Vagina (tissue), 2 donors: ENCODE measurements around the gene TRIM56. TPM values are rescaled to one million over a fixed set of nuclear protein-coding genes. Genes with fewer than 3 reads are reported as not detected.

Experiments used
- DNase-seq, 2 donors: peaks; one replicate each; pipeline ENCODE4 v3.0.0-alpha.2; 2017; ENCODE audit errors: extremely low spot score in 2 of 2
- H3K27ac ChIP-seq: fragments of 200-600 bp; sonication (generic); one replicate; pipeline ENCODE4 v1.5.1; 2019
- H3K27me3 ChIP-seq: fragments of 200-600 bp; sonication (generic); one replicate; pipeline ENCODE4 v1.5.1; 2019
- H3K36me3 ChIP-seq, 2 donors: fragments of 200-600 bp; sonication (generic); one replicate each; pipeline ENCODE4 v1.5.1; 2017 to 2019
- H3K4me1 ChIP-seq: fragments of 200-600 bp; sonication (generic); one replicate; pipeline ENCODE4 v1.5.1; 2019
- H3K4me3 ChIP-seq, 2 donors: fragments of 200-600 bp; sonication (generic); 1 replicate in 1 of 2; 2 replicates in 1 of 2; pipeline ENCODE4 v1.5.1; 2016 to 2019
- H3K9me3 ChIP-seq: fragments of 200-600 bp; sonication (generic); one replicate; pipeline ENCODE4 v1.5.1; 2019
- CTCF ChIP-seq, 3 experiments: fragments of 450-650 bp in 2 of 3; fragments of 200-600 bp in 1 of 3; sonication (generic) in 1 of 3; IDR thresholded peaks; one replicate each; pipeline ENCODE4 v1.5.1; 2017 to 2019; ENCODE audit warnings: antibody characterized with exemption in 3 of 3, mild to moderate bottlenecking in 2 of 3, moderate library complexity in 2 of 3
- POLR2A ChIP-seq, 2 donors: fragments of 450-650 bp; IDR thresholded peaks; one replicate each; pipeline ENCODE4 v1.6.1; 2017; ENCODE audit warnings: antibody characterized with exemption in 2 of 2, mild to moderate bottlenecking in 2 of 2, moderate library complexity in 2 of 2
- POLR2AphosphoS5 ChIP-seq, 2 donors: sonication (generic); formaldehyde crosslinking; IDR thresholded peaks; one replicate each; pipeline ENCODE4 v1.9.0; 2017; ENCODE audit warnings: antibody characterized with exemption in 2 of 2, mild to moderate bottlenecking in 2 of 2, low read depth in 1 of 2; ENCODE audit not compliant: insufficient read depth in 1 of 2
- intact Hi-C: fragments of 100-400 bp; cut with DNase I; formaldehyde crosslinking; loops from one replicate; pipeline ENCODE4 v1.15.1; 2023
- total RNA-seq: library from RNA; depleted of rRNA; stranded (reverse); fragments of >200 nt; gene quantifications from one replicate; pipeline ENCODE4 v1.2.3, GENCODE V29; 2016

Gene TRIM56
- total RNA-seq, 1 donor from 2014 or later = 19.4 TPM

GRCh38 chr7:101114492-101114891 lies 29.2 kb downstream of the TRIM56 start:
- intact Hi-C loops = no loop called here
- Histone ChIP-seq H3K36me3 (no peaks in the 10 kb centered on the region), H3K4me1 (peaks cover 8% of the 10 kb centered on the region), H3K27me3 (no peaks in the 10 kb centered on the region), H3K4me3 (no peak overlapping the region), H3K27ac (peak overlapping the region; percentile 6), H3K9me3 (no peaks in the 10 kb centered on the region)
- no peak for DNase-seq
- TF ChIP-seq CTCF (IDR thresholded peaks at IDR 0.05) (no peak), POLR2A (IDR thresholded peaks at IDR 0.05) (no peak), POLR2AphosphoS5 (IDR thresholded peaks at IDR 0.05; ENCODE audit: insufficient read depth in 1 of 2, low read depth in 1 of 2) (no peak)

GRCh38 chr7:101115215-101115614 lies 29.9 kb downstream of the TRIM56 start:
- Histone ChIP-seq H3K4me1 (peaks cover 8% of the 10 kb centered on the region), H3K36me3 (no peaks in the 10 kb centered on the region), H3K27me3 (no peaks in the 10 kb centered on the region), H3K4me3 (no peak overlapping the region), H3K9me3 (no peaks in the 10 kb centered on the region), H3K27ac (no peak overlapping the region)
- TF ChIP-seq CTCF (IDR thresholded peaks at IDR 0.05) (no peak), POLR2AphosphoS5 (IDR thresholded peaks at IDR 0.05; ENCODE audit: insufficient read depth in 1 of 2, low read depth in 1 of 2) (no peak), POLR2A (IDR thresholded peaks at IDR 0.05) (no peak)
- intact Hi-C loops = no loop called here
- DNase-seq = no peak

GRCh38 chr7:101116898-101117297 lies 31.6 kb downstream of the TRIM56 start:
- Histone ChIP-seq H3K9me3 (no peaks in the 10 kb centered on the region), H3K4me1 (peaks cover 15% of the 10 kb centered on the region), H3K4me3 (no peak overlapping the region), H3K27ac (peak overlapping the region; percentile 39), H3K36me3 (no peaks in the 10 kb centered on the region), H3K27me3 (no peaks in the 10 kb centered on the region)
- TF ChIP-seq POLR2A (IDR thresholded peaks at IDR 0.05) (no peak), POLR2AphosphoS5 (IDR thresholded peaks at IDR 0.05; ENCODE audit: insufficient read depth in 1 of 2, low read depth in 1 of 2) (no peak), CTCF (IDR thresholded peaks at IDR 0.05) (no peak)
- intact Hi-C loops = no loop called here
- no peak for DNase-seq

GRCh38 chr7:101118856-101119255 lies 33.6 kb downstream of the TRIM56 start:
- intact Hi-C loops = no loop called here

More at GRCh38 chr7:101118856-101119255, 33.6 kb downstream of the TRIM56 start:
- H3K9me3 ChIP-seq = no peaks in the 10 kb centered on the region
- no peak for DNase-seq
- H3K4me1 ChIP-seq = peaks cover 28% of the 10 kb centered on the region
- H3K4me3 ChIP-seq = no peak overlapping the region
- H3K27me3 ChIP-seq = no peaks in the 10 kb centered on the region
- no peaks in the 10 kb centered on the region for H3K36me3 ChIP-seq
- peak overlapping the region; percentile 45 for H3K27ac ChIP-seq
- no peak for TF ChIP-seq CTCF (IDR thresholded peaks at IDR 0.05)
- no peak for TF ChIP-seq POLR2AphosphoS5 (IDR thresholded peaks at IDR 0.05; ENCODE audit: insufficient read depth in 1 of 2, low read depth in 1 of 2)
- TF ChIP-seq POLR2A (IDR thresholded peaks at IDR 0.05) = no peak
